Naive thymus-derived CD4-positive, alpha-beta T cell (primary cell): Measurements from ENCODE around the gene THAP4. TPM values are rescaled to one million over a fixed set of nuclear protein-coding genes. Genes with fewer than 3 reads are reported as not detected.
A peak's percentile ranks its signal among the peaks of the same experiment; 100 is the strongest.
"Not testable (repeated sequence)": the region's sequence is repeated elsewhere in the genome, so short reads cannot be mapped to it uniquely, and the experiment has no call there.

Experiments
- ATAC-seq: fragments of 150-1000 bp; cut with Tn5 transposase; 2 replicates; pipeline ENCODE4 v1.10.0; 2021; ENCODE audit warnings: mild to moderate bottlenecking, moderate library complexity
- CTCF ChIA-PET: fragments of 350-600 bp; sonication (Branson Sonifier 250); formaldehyde crosslinking; loops from one replicate; lab custom pipeline; 2021; ENCODE audit warnings: antibody characterized with exemption; lab: Charles Lee
- POLR2A ChIA-PET: fragments of 350-600 bp; sonication (Branson Sonifier 250); formaldehyde crosslinking; loops from one replicate; lab custom pipeline; 2021; ENCODE audit warnings: antibody characterized with exemption, inconsistent platforms; lab: Charles Lee
- DNase-seq, 9 donors: peaks; one replicate each; pipeline versions ENCODE4 v3.0.0 to v3.0.0-alpha.2; 2020 to 2022; ENCODE audit warnings: mixed read lengths in 1 of 9
- H3K27ac ChIP-seq: one replicate; pipeline ENCODE4 v1.7.0; 2013; ENCODE audit warnings: mild to moderate bottlenecking, low read depth, low read length, moderate library complexity
- H3K27me3 ChIP-seq, 2 donors: one replicate each; pipeline ENCODE4 v1.7.0; 2013; ENCODE audit warnings: low read length in 2 of 2, mild to moderate bottlenecking in 2 of 2, moderate library complexity in 2 of 2; ENCODE audit not compliant: control insufficient read depth in 2 of 2, insufficient read depth in 2 of 2
- H3K36me3 ChIP-seq, 3 experiments: 1 replicate in 2 of 3; 2 replicates in 1 of 3; pipeline ENCODE4 v1.7.0; 2013; ENCODE audit warnings: low read length in 3 of 3, mild to moderate bottlenecking in 3 of 3, moderate library complexity in 1 of 3; ENCODE audit not compliant: insufficient read depth in 3 of 3, control insufficient read depth in 2 of 3
- H3K4me1 ChIP-seq, 2 donors: one replicate each; pipeline ENCODE4 v1.7.0; 2013; ENCODE audit warnings: low read length in 2 of 2, mild to moderate bottlenecking in 2 of 2, moderate library complexity in 1 of 2; ENCODE audit not compliant: control insufficient read depth in 2 of 2, insufficient read depth in 2 of 2
- H3K4me3 ChIP-seq: 2 replicates; pipeline ENCODE4 v1.7.0; 2013; ENCODE audit warnings: mild to moderate bottlenecking, low read length
- H3K9me3 ChIP-seq, 3 experiments: 1 replicate in 2 of 3; 2 replicates in 1 of 3; pipeline ENCODE4 v1.7.0; 2013; ENCODE audit warnings: low read length in 3 of 3; ENCODE audit not compliant: control insufficient read depth in 2 of 3
- H3K27ac Mint-ChIP-seq, 9 donors: one replicate each; pipeline ENCODE4 v1.8.0; 2020 to 2022; ENCODE audit warnings: mixed read lengths in 9 of 9, mild to moderate bottlenecking in 8 of 9, moderate library complexity in 5 of 9, inconsistent platforms in 2 of 9
- H3K27me3 Mint-ChIP-seq, 5 donors: one replicate each; pipeline ENCODE4 v1.8.0; 2021 to 2022; ENCODE audit warnings: mixed read lengths in 5 of 5, mild to moderate bottlenecking in 1 of 5
- H3K36me3 Mint-ChIP-seq, 5 donors: one replicate each; pipeline ENCODE4 v1.8.0; 2020 to 2022; ENCODE audit warnings: mixed read lengths in 5 of 5, mild to moderate bottlenecking in 3 of 5, inconsistent platforms in 1 of 5
- H3K4me1 Mint-ChIP-seq, 7 donors: one replicate each; pipeline ENCODE4 v1.8.0; 2020 to 2022; ENCODE audit warnings: mixed read lengths in 7 of 7, mild to moderate bottlenecking in 3 of 7, inconsistent platforms in 1 of 7
- H3K4me3 Mint-ChIP-seq, 10 donors: one replicate each; pipeline ENCODE4 v1.8.0; 2020 to 2022; ENCODE audit warnings: mild to moderate bottlenecking in 10 of 10, mixed read lengths in 10 of 10, moderate library complexity in 6 of 10, inconsistent platforms in 2 of 10
- H3K9me3 Mint-ChIP-seq, 11 donors: one replicate each; pipeline ENCODE4 v1.8.0; 2020 to 2022; ENCODE audit warnings: mixed read lengths in 11 of 11, mild to moderate bottlenecking in 4 of 11, inconsistent platforms in 1 of 11, moderate library complexity in 1 of 11
- intact Hi-C, 2 donors: fragments of 100-400 bp; cut with micrococcal nuclease; formaldehyde crosslinking; loops; one replicate each; pipeline ENCODE4 v1.15.1; 2023
- polyA plus RNA-seq, 2 donors: library from polyadenylated mRNA; unstranded; fragments of 300-500 nt; fragmentation: Illumina TruSeq; gene quantifications; one replicate each; pipeline ENCODE4 v1.2.3, GENCODE V29; 2021
- total RNA-seq, 6 experiments: library from RNA in 5 of 6; stranded (reverse) in 5 of 6; gene quantifications; 1 replicate in 5 of 6; 2 replicates in 1 of 6; pipeline ENCODE4 v1.2.3 and lab custom pipeline; 2021 to 2026

THAP4 gene
- total and polyA plus RNA-seq, 7 experiments from 2014 or later, result 26.4 to 56.2 (median 30.8) TPM

DNA sequence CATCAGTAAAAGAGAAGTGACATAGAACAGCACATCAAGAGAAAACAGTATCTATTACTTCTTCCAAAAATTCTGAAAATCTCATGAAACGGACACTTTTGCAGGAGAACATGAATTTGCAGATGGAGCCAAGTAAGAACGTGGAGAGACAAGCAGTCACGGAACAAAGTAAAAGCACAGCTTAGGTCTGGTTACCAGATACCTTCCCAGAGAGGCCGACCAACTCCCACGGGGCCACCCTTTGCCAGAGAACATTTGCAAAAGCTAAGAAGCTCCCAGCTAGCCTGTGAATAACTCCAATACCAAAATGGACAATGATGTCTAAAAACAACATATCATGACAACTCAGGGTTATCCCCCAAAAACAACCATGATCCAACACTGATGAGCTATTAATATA, 38.9 kb downstream of the THAP4 start:
- peaks cover 9 to 45% (median 14%) of the 10 kb centered on the region in 5 donors for H3K36me3 Mint-ChIP-seq
- no peak overlapping the region for H3K27ac ChIP-seq
- H3K27me3 Mint-ChIP-seq, result no peaks in the 10 kb centered on the region
- H3K4me1 Mint-ChIP-seq, result peaks cover 0 to 8% (median 0%) of the 10 kb centered on the region in 7 donors
- H3K9me3 Mint-ChIP-seq, result no peaks in the 10 kb centered on the region
- intact Hi-C loops, result loop anchor here in 1 of 2 donors (2.0 kb wide), 1 partner anchor 747 kb away; no protein-coding TSS in a partner anchor
- no peaks in the 10 kb centered on the region for H3K27me3 ChIP-seq
- ATAC-seq (no peak), DNase-seq (no peak)
- H3K4me3 ChIP-seq, result no peak overlapping the region
- H3K4me3 Mint-ChIP-seq, result no peak overlapping the region
- POLR2A ChIA-PET, result interaction anchor here (0.7 kb wide), 1 partner anchor 228 kb away, joined by 3 read pairs; no protein-coding TSS in a partner anchor
- no peaks in the 10 kb centered on the region for H3K4me1 ChIP-seq
- H3K27ac Mint-ChIP-seq, result peak overlapping the region in 1 of 9 donors; percentile 34
- peaks cover 0 to 51% (median 11%) of the 10 kb centered on the region in 3 experiments for H3K36me3 ChIP-seq
- no peaks in the 10 kb centered on the region for H3K9me3 ChIP-seq
- CTCF ChIA-PET, result interaction anchor here (1.1 kb wide), 1 partner anchor 747 kb away, joined by 5 read pairs; no protein-coding TSS in a partner anchor

- H3K27me3 Mint-ChIP-seq, result no peaks in the 10 kb centered on the region
- H3K9me3 ChIP-seq, result no peaks in the 10 kb centered on the region
- ChIA-PET CTCF (no interaction called here), POLR2A (interaction anchor here (0.5 kb wide), 1 partner anchor 281 kb away, joined by 3 read pairs; no protein-coding TSS in a partner anchor)
- peak overlapping the region in 2 of 9 donors; percentile 34 to 66 for H3K27ac Mint-ChIP-seq
- no peak overlapping the region for H3K4me3 ChIP-seq
- ATAC-seq, result no peak
- peaks cover 9 to 45% (median 14%) of the 10 kb centered on the region in 5 donors for H3K36me3 Mint-ChIP-seq
- H3K36me3 ChIP-seq, result peaks cover 0 to 49% (median 11%) of the 10 kb centered on the region in 3 experiments
- no peaks in the 10 kb centered on the region for H3K4me1 ChIP-seq
- H3K9me3 Mint-ChIP-seq, result peaks cover 0 to under 1% (median 0%) of the 10 kb centered on the region in 11 donors
- peaks cover 0 to 8% (median under 1%) of the 10 kb centered on the region in 7 donors for H3K4me1 Mint-ChIP-seq
- no peak overlapping the region for H3K4me3 Mint-ChIP-seq
- H3K27me3 ChIP-seq, result no peaks in the 10 kb centered on the region
- DNase-seq, result no peak
- no peak overlapping the region for H3K27ac ChIP-seq
- intact Hi-C loops, result no loop called here
Measured at GRCh38 chr2:241597561-241597960, 39.4 kb downstream of the THAP4 start.

DNA sequence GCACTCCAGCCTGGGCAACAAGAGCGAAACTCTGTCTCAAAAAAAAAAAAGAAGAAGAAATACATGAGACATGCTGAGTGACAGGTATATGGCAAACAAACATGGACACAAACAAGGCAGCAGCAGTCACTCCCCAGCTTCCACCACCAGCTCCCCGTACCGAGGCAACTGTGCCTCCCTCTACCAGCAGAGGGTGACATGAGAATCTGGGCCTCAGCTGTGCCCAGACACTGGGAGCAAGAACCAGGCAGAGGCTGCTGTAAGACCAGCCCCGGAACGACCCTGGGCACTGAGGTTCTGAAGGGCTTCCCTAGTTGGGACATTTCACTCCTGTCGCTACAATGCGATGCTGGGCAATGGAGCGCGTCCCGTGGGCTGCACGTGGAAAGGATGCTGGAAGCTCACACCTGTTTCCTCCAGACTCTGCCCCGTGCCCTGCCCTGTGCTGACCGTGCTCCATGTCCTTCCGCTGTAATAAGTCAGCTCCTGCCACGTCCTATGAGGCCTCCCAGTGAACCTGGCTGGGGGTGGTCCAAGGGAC, 41.3 kb downstream of the THAP4 start:
- H3K4me1 Mint-ChIP-seq, result peaks cover 0 to 8% (median 2%) of the 10 kb centered on the region in 7 donors
- ChIA-PET CTCF (no interaction called here), POLR2A (no interaction called here)
- H3K27me3 Mint-ChIP-seq, result no peaks in the 10 kb centered on the region
- peaks cover 0 to 2% (median 0%) of the 10 kb centered on the region in 11 donors for H3K9me3 Mint-ChIP-seq
- no peak overlapping the region for H3K4me3 ChIP-seq
- no peak overlapping the region for H3K27ac ChIP-seq
- DNase-seq, result peak in 1 of 9 donors; percentile 7
- no peaks in the 10 kb centered on the region for H3K9me3 ChIP-seq
- H3K36me3 Mint-ChIP-seq, result peaks cover 8 to 35% (median 9%) of the 10 kb centered on the region in 5 donors
- peaks cover 0 to 46% (median 11%) of the 10 kb centered on the region in 3 experiments for H3K36me3 ChIP-seq
- H3K4me3 Mint-ChIP-seq, result no peak overlapping the region
- no peaks in the 10 kb centered on the region for H3K4me1 ChIP-seq
- no peak overlapping the region for H3K27ac Mint-ChIP-seq
- ATAC-seq, result peak; percentile 55
- no peaks in the 10 kb centered on the region for H3K27me3 ChIP-seq
- intact Hi-C loops, result no loop called here

DNA sequence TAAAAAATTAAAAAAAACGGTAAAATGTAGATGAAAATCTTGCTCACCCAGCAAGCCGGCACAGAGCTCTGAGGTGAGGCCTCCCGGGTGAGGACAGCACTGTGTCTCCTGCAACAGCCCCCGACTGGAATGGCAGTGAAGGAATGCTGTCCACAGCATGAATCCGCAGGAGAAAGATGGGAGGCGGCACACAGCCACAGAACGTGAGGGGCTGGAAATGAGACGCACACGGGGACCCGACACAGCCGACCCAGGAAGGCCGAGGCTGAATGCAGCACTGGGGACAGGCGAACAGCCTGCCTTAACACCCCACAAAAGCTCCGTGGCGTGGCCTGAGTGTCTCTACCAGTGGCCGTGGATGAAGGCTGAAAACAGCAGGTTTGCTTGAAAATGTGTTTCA, 43.7 kb downstream of the THAP4 start:
- no peaks in the 10 kb centered on the region for H3K9me3 ChIP-seq
- CTCF ChIA-PET, result no interaction called here
- no peaks in the 10 kb centered on the region for H3K27me3 ChIP-seq
- H3K4me1 ChIP-seq, result no peaks in the 10 kb centered on the region
- H3K27ac Mint-ChIP-seq, result no peak overlapping the region
- no peak overlapping the region for H3K4me3 ChIP-seq
- H3K27ac ChIP-seq, result no peak overlapping the region
- peaks cover 3 to 22% (median 8%) of the 10 kb centered on the region in 5 donors for H3K36me3 Mint-ChIP-seq
- H3K27me3 Mint-ChIP-seq, result no peaks in the 10 kb centered on the region
- peaks cover 0 to 61% (median 12%) of the 10 kb centered on the region in 3 experiments for H3K36me3 ChIP-seq
- peaks cover 0 to 9% (median 3%) of the 10 kb centered on the region in 11 donors for H3K9me3 Mint-ChIP-seq
- intact Hi-C loops, result no loop called here
- no peak overlapping the region for H3K4me3 Mint-ChIP-seq
- no peak for DNase-seq
- no peak for ATAC-seq
- peaks cover 0 to 4% (median 0%) of the 10 kb centered on the region in 7 donors for H3K4me1 Mint-ChIP-seq
- POLR2A ChIA-PET, result no interaction called here

DNA sequence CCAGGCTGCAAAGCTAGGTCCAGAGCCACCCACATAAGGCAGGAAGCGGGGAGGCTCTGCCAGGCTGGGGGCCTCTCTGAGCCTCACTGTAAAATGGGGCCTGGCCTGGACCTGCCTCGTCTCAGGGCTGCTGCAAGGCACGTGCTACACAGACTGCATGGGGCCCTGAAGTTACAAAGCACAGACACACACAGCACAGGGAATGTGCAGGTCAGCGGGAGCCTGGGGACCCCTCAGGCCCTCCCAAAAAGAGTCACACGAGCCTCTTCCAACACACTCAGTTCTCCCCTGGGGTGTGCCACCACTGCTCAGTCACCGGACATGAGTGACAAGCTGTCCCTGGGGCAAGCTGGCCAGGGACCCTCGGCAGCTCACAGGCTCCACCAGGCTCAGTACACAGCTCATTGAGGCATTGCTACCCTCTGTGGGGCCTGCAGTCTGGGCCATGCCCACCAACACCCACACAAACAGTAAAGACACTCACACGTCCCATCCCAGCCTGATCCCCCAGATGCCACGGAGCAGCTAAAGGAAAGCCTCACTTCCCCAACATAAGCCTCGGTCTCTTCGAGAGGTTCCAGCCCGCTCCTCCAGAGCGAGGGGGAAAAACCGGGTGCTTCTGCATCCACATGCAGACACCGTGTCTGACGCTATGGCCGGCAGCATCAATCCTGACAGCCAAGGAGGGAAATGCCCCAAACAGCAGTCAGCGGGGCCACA, 44.7 kb downstream of the THAP4 start:
- H3K4me3 Mint-ChIP-seq, result no peak overlapping the region
- Histone ChIP-seq H3K27ac (no peak overlapping the region), H3K9me3 (peaks cover 0 to under 1% (median 0%) of the 10 kb centered on the region in 3 experiments), H3K4me1 (no peaks in the 10 kb centered on the region), H3K36me3 (peaks cover 0 to 58% (median 7%) of the 10 kb centered on the region in 3 experiments), H3K27me3 (no peaks in the 10 kb centered on the region), H3K4me3 (no peak overlapping the region)
- DNase-seq, result no peak
- ChIA-PET POLR2A (interaction anchor here (0.6 kb wide), 1 partner anchor 1004 kb away, joined by 3 read pairs; no protein-coding TSS in a partner anchor), CTCF (interaction anchor here (0.7 kb wide), 1 partner anchor 27 kb away, joined by 3 read pairs; no protein-coding TSS in a partner anchor)
- H3K27ac Mint-ChIP-seq, result no peak overlapping the region
- intact Hi-C loops, result no loop called here
- no peak for ATAC-seq
- H3K9me3 Mint-ChIP-seq, result peaks cover 0 to 19% (median 7%) of the 10 kb centered on the region in 11 donors
- H3K36me3 Mint-ChIP-seq, result peaks cover 4 to 23% (median 11%) of the 10 kb centered on the region in 5 donors
- no peaks in the 10 kb centered on the region for H3K27me3 Mint-ChIP-seq
- H3K4me1 Mint-ChIP-seq, result peaks cover 0 to 4% (median 0%) of the 10 kb centered on the region in 7 donors

GRCh38 chr2:241590496-241591455, 46.2 kb downstream of the THAP4 start:
- H3K4me1 Mint-ChIP-seq, H3K27ac ChIP-seq, H3K27me3 Mint-ChIP-seq, H3K4me3 Mint-ChIP-seq, ATAC-seq, DNase-seq, H3K27me3 ChIP-seq, H3K4me1 ChIP-seq, H3K27ac Mint-ChIP-seq, intact Hi-C loops, H3K4me3 ChIP-seq, POLR2A ChIA-PET, CTCF ChIA-PET: not testable (repeated sequence)
- Mint-ChIP-seq H3K9me3 (peaks cover 4 to 31% (median 15%) of the 10 kb centered on the region in 11 donors), H3K36me3 (peaks cover 4 to 32% (median 9%) of the 10 kb centered on the region in 5 donors)
- peaks cover 0 to 12% (median 7%) of the 10 kb centered on the region in 3 experiments for H3K9me3 ChIP-seq
- H3K36me3 ChIP-seq, result peaks cover 0 to 63% (median 7%) of the 10 kb centered on the region in 3 experiments
